Astrocyte (in vitro differentiated cells and primary cell): ENCODE results near the gene ZNF624. TPM values are rescaled to one million over a fixed set of nuclear protein-coding genes. Genes with fewer than 3 reads are reported as not detected.

Experiments used
- DNase-seq: peaks from one replicate; pipeline ENCODE4 v3.0.0-alpha.2; 2010; ENCODE audit warnings: low read depth
- FAIRE-seq: peaks from 2 replicates; lab custom pipeline; 2011; peaks lifted over from hg19 to GRCh38; lab: Jason Lieb, UNC
- H2AFZ ChIP-seq: 2 replicates; pipeline ENCODE4 v1.6.0; 2012; ENCODE audit warnings: low read depth, low read length, inconsistent platforms
- H3K27ac ChIP-seq: 2 replicates; pipeline ENCODE4 v1.5.1; 2011; ENCODE audit warnings: low read depth, low read length, inconsistent platforms
- H3K27me3 ChIP-seq: 2 replicates; pipeline ENCODE4 v1.6.0; 2011; ENCODE audit warnings: low read length, inconsistent platforms; ENCODE audit not compliant: insufficient read depth
- H3K36me3 ChIP-seq: 2 replicates; pipeline ENCODE4 v1.5.1; 2011; ENCODE audit warnings: low read length, inconsistent platforms; ENCODE audit not compliant: insufficient read depth
- H3K4me1 ChIP-seq: 2 replicates; pipeline ENCODE4 v1.5.1; 2011; ENCODE audit warnings: low read length, inconsistent platforms; ENCODE audit not compliant: insufficient read depth
- H3K4me2 ChIP-seq: 2 replicates; pipeline ENCODE4 v1.6.0; 2012; ENCODE audit warnings: low read length, inconsistent platforms
- H3K4me3 ChIP-seq: 2 replicates; pipeline ENCODE4 v1.5.1; 2011; ENCODE audit warnings: low read depth, mild to moderate bottlenecking, low read length, inconsistent platforms; ENCODE audit not compliant: insufficient read depth
- H3K79me2 ChIP-seq: 2 replicates; pipeline ENCODE4 v1.6.0; 2012; ENCODE audit warnings: mild to moderate bottlenecking, low read length, inconsistent platforms; ENCODE audit not compliant: insufficient read depth
- H3K9ac ChIP-seq: 2 replicates; pipeline ENCODE4 v1.6.0; 2012; ENCODE audit warnings: mild to moderate bottlenecking, low read length, inconsistent platforms
- H3K9me3 ChIP-seq: 2 replicates; pipeline ENCODE4 v1.5.1; 2012; ENCODE audit warnings: low read depth, mild to moderate bottlenecking, low read length, inconsistent platforms; ENCODE audit not compliant: insufficient read depth
- H4K20me1 ChIP-seq: 2 replicates; pipeline ENCODE4 v1.6.0; 2012; ENCODE audit warnings: low read length, inconsistent platforms; ENCODE audit not compliant: insufficient read depth
- H3K27ac Mint-ChIP-seq: one replicate; pipeline ENCODE4 v1.8.0; 2021; ENCODE audit warnings: mild to moderate bottlenecking, mixed read lengths; ENCODE audit not compliant: unreplicated experiment
- H3K27me3 Mint-ChIP-seq: one replicate; pipeline ENCODE4 v1.8.0; 2021; ENCODE audit warnings: low read depth, mixed read lengths; ENCODE audit not compliant: unreplicated experiment
- H3K36me3 Mint-ChIP-seq: one replicate; pipeline ENCODE4 v1.8.0; 2021; ENCODE audit warnings: low read depth, mixed read lengths; ENCODE audit not compliant: unreplicated experiment
- H3K4me1 Mint-ChIP-seq: one replicate; pipeline ENCODE4 v1.8.0; 2021; ENCODE audit warnings: low read depth, mixed read lengths; ENCODE audit not compliant: unreplicated experiment
- H3K4me3 Mint-ChIP-seq: one replicate; pipeline ENCODE4 v1.8.0; 2021; ENCODE audit warnings: mild to moderate bottlenecking, moderate library complexity, mixed read lengths; ENCODE audit not compliant: unreplicated experiment
- H3K9me3 Mint-ChIP-seq: one replicate; pipeline ENCODE4 v1.8.0; 2021; ENCODE audit warnings: mild to moderate bottlenecking, mixed read lengths; ENCODE audit not compliant: unreplicated experiment
- CTCF ChIP-seq: IDR thresholded peaks from 2 replicates; pipeline ENCODE4 v1.5.1; 2011; ENCODE audit warnings: low read depth, mild to moderate bottlenecking, inconsistent platforms, low read length, moderate library complexity; ENCODE audit not compliant: insufficient read depth
- EZH2 ChIP-seq: IDR thresholded peaks from 2 replicates; pipeline ENCODE4 v1.6.1; 2012; ENCODE audit warnings: mild to moderate bottlenecking, low read length, inconsistent platforms; ENCODE audit not compliant: insufficient read depth
- total RNA-seq: library from RNA; stranded (reverse); gene quantifications from 2 replicates; pipeline ENCODE4 v1.2.1, GENCODE V29; 2021

The ZNF624 gene
- total RNA-seq, 1 donor from 2014 or later = 5.4 TPM

GRCh38 chr17:16589097-16589969 lies 64.3 kb downstream of the ZNF624 start:
- H3K27me3 Mint-ChIP-seq = peaks cover 17% of the 10 kb centered on the region
- no peak for FAIRE-seq
- H3K36me3 Mint-ChIP-seq = no peaks in the 10 kb centered on the region

GRCh38 chr17:16585796-16586195 lies 67.9 kb downstream of the ZNF624 start:
- no peak overlapping the region for H3K4me3 Mint-ChIP-seq
- TF ChIP-seq CTCF (no peak), EZH2 (no peak)

More at GRCh38 chr17:16589097-16589969, 64.3 kb downstream of the ZNF624 start:
- no peak overlapping the region for H3K27ac ChIP-seq
- Mint-ChIP-seq H3K27ac (no peak overlapping the region), H3K4me3 (peak overlapping the region; percentile 77), H3K4me1 (no peaks in the 10 kb centered on the region), H3K9me3 (peaks cover 22% of the 10 kb centered on the region)
- DNase-seq = peak; percentile 56
- peak overlapping the region; percentile 86 for H2AFZ ChIP-seq
- no peaks in the 10 kb centered on the region for H3K79me2 ChIP-seq
- no peaks in the 10 kb centered on the region for H3K9me3 ChIP-seq
- peak overlapping the region; percentile 96 for H3K4me2 ChIP-seq
- peak; percentile 84 for TF ChIP-seq CTCF
- TF ChIP-seq EZH2 = no peak
- H3K4me3 ChIP-seq = peak overlapping the region; percentile 65
- H4K20me1 ChIP-seq = no peaks in the 10 kb centered on the region
- no peaks in the 10 kb centered on the region for H3K36me3 ChIP-seq
- H3K9ac ChIP-seq = peak overlapping the region; percentile 68
- H3K4me1 ChIP-seq = no peaks in the 10 kb centered on the region
- peaks cover 6% of the 10 kb centered on the region for H3K27me3 ChIP-seq

More at GRCh38 chr17:16585796-16586195, 67.9 kb downstream of the ZNF624 start:
- Histone ChIP-seq H3K4me2 (no peak overlapping the region), H3K9ac (no peak overlapping the region), H3K9me3 (peaks cover 3% of the 10 kb centered on the region), H4K20me1 (no peaks in the 10 kb centered on the region), H3K27me3 (peaks cover 6% of the 10 kb centered on the region), H3K4me3 (no peak overlapping the region), H3K79me2 (no peaks in the 10 kb centered on the region), H3K36me3 (no peaks in the 10 kb centered on the region), H3K4me1 (no peaks in the 10 kb centered on the region), H2AFZ (no peak overlapping the region), H3K27ac (no peak overlapping the region)
- FAIRE-seq (peak; percentile 13), DNase-seq (no peak)
- Mint-ChIP-seq H3K36me3 (peaks cover 3% of the 10 kb centered on the region), H3K9me3 (peaks cover 31% of the 10 kb centered on the region), H3K27ac (no peak overlapping the region), H3K4me1 (no peaks in the 10 kb centered on the region), H3K27me3 (peaks cover 20% of the 10 kb centered on the region)
